OCI-LY3 (cell line): ENCODE data around the gene CEP250.

Source experiments
- EZH2phosphoT487 ChIP-seq: fragments of 200-600 bp; shearing (Covaris generic); IDR thresholded peaks from 2 replicates; pipeline ENCODE4 v1.6.1; 2018; ENCODE audit warnings: antibody characterized with exemption, mixed run types, low read depth
- TF ChIP-seq, protein P1 (sequence below): fragments of 200-600, 300-600 bp; sonication (generic); IDR thresholded peaks from 2 replicates; pipeline ENCODE4 v1.5.1; 2014; ENCODE audit warnings: antibody characterized with exemption, low read length, low read depth

DNA sequence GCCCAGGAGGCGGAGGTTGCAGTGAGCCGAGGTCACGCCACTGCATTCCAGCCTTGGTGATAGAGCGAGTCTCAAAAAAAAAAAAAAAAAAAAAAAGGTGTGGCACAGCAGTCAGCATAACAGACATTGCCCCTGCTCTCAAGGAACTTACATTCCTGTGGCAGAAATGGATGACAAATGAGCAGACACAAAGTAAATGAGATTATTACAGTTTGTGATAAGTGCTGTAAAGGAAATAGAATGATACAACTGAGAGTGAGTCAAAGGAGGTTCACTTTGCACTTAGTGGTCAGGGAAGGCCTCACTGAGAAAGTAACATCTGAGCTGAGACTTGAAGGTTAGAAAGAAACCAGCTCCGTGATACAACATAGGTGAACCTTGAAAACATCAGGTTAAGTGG, 36.4 kb downstream of the CEP250 start:
- TF ChIP-seq, protein P1, sequence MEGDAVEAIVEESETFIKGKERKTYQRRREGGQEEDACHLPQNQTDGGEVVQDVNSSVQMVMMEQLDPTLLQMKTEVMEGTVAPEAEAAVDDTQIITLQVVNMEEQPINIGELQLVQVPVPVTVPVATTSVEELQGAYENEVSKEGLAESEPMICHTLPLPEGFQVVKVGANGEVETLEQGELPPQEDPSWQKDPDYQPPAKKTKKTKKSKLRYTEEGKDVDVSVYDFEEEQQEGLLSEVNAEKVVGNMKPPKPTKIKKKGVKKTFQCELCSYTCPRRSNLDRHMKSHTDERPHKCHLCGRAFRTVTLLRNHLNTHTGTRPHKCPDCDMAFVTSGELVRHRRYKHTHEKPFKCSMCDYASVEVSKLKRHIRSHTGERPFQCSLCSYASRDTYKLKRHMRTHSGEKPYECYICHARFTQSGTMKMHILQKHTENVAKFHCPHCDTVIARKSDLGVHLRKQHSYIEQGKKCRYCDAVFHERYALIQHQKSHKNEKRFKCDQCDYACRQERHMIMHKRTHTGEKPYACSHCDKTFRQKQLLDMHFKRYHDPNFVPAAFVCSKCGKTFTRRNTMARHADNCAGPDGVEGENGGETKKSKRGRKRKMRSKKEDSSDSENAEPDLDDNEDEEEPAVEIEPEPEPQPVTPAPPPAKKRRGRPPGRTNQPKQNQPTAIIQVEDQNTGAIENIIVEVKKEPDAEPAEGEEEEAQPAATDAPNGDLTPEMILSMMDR, result no peak
- no peak for TF ChIP-seq EZH2phosphoT487
